ENCODE results near the gene SF3A1. TPM values are rescaled to one million over a fixed set of nuclear protein-coding genes. Genes with fewer than 3 reads are reported as not detected.

The SF3A1 gene
- total and polyA plus RNA-seq, 3 donors from 2014 or later: 159 to 272 (median 174) TPM

DNA sequence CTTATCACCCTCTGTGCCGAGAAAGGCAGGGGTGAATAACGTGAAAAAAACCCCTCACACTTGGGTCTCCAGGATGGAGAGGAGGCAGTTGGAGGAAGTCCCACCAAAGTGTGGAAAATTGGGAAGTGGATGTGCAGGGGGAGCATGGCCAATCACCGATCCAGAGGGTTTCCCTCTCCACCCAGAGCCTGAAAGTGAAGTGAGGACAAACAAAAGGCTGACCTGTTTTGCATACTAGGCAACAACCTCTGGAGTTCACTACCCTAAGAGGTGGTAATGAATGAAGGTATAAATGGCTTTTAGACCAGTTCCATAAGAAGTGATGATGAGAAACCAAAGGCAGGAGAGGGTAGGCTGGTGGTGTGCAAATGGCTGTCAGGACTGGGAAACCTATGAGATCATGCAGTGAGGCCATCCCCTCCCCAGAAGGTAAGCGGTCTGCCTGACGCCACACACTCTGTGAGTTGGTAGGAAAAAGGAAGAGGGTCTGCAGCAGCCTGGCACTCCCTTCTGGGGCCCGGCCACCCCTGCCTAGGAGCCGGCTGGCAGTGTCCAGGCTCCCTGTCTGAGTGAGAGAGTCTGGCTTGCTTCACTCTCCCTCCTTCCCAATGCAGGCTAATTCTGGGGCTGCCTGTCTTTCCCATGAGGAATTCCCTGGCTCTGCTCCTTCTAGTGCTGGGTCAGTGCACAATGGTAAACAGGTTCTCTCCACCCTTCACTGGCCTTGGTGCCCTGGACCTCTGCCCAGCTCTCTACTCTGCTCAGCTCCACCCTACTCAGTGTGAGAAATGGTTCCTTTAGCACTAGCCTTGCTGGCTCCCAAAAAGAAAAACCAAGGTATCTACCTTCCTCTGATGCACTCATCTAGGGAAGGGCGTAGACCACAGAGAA lies 45.6 kb downstream of the SF3A1 start:
- Histone ChIP-seq H3K27me3 (no peaks in the 10 kb centered on the region), H3K9me3 (no peaks in the 10 kb centered on the region), H3K27ac (peak overlapping the region; percentile 63 to 75), H3K4me3 (no peak overlapping the region), H3K36me3 (ENCODE audit: low read depth, missing control alignments) (no peaks in the 10 kb centered on the region), H3K4me1 (peaks cover 63% of the 10 kb centered on the region)
- intact Hi-C loops (cut with DNase I; ENCODE audit: low total_unique reads): no loop called here
- TF ChIP-seq POLR2A (IDR thresholded peaks at IDR 0.05): no peak
- WGBS, 2 donors: 51 to 66% methylated on average over 8 of the region's 8 CpGs
- peak; percentile 91 for DNase-seq

GRCh38 chr22:30309951-30310741 lies 46.5 kb downstream of the SF3A1 start:
- no peaks in the 10 kb centered on the region for H3K9me3 ChIP-seq
- H3K36me3 ChIP-seq (ENCODE audit: low read depth, missing control alignments): no peaks in the 10 kb centered on the region
- intact Hi-C loops (cut with DNase I; ENCODE audit: low total_unique reads): no loop called here
- no peak overlapping the region for H3K4me3 ChIP-seq
- DNase-seq: peak; percentile 33
- peak overlapping the region in 1 of 2 donors; percentile 75 for H3K27ac ChIP-seq
- TF ChIP-seq CTCF (IDR thresholded peaks at IDR 0.05): no peak
- TF ChIP-seq POLR2A (IDR thresholded peaks at IDR 0.05): no peak
- H3K4me1 ChIP-seq: peaks cover 73% of the 10 kb centered on the region
- 67 to 85% methylated on average over 5 to 7 of the region's 7 CpGs for WGBS, 2 donors
- H3K27me3 ChIP-seq: no peaks in the 10 kb centered on the region

DNA sequence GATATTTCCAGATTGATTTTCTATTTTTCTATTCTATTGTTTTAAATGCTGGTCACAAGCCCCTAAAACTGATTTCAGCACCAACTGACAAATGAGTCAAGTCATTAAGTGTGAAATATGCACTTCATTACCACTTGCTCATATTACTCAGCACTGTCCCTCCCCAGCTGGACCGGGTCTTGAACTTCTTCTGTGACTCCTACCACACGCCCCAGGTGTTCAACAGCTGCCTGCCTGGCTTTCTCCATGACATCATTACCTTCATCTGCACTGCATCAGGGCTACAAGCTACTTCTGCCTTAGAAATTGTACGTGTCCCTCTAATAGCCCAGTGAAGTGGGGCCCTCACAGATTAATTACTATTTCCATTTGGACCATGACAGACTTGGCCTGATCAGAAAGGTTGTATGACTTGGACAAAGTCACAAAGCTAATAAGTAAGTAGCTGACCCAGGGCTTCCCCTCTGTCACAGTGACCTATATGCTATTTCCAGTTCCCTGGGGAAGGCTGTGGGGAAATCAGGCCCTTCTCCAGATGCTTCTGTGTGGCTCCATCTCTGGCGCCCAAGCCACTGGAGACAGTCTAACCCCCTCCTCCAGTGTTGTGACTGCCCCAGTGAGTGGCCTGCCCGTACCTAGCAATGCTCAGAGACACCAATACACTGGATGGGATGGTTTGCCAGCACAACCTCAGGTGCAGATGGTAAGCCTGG lies 48.0 kb downstream of the SF3A1 start:
- intact Hi-C loops (cut with DNase I; ENCODE audit: low total_unique reads): no loop called here
- peaks cover 75% of the 10 kb centered on the region for H3K4me1 ChIP-seq
- TF ChIP-seq CTCF (IDR thresholded peaks at IDR 0.05) (no peak), POLR2A (IDR thresholded peaks at IDR 0.05) (no peak)

GRCh38 chr22:30308093-30308492 lies 48.6 kb downstream of the SF3A1 start:
- TF ChIP-seq CTCF (IDR thresholded peaks at IDR 0.05) (no peak), POLR2A (IDR thresholded peaks at IDR 0.05) (no peak)
- Histone ChIP-seq H3K4me1 (peaks cover 77% of the 10 kb centered on the region), H3K9me3 (no peaks in the 10 kb centered on the region), H3K27me3 (no peaks in the 10 kb centered on the region), H3K27ac (no peak overlapping the region), H3K4me3 (no peak overlapping the region), H3K36me3 (ENCODE audit: low read depth, missing control alignments) (no peaks in the 10 kb centered on the region)
- DNase-seq: no peak
- intact Hi-C loops (cut with DNase I; ENCODE audit: low total_unique reads): no loop called here
- 78 to 83% methylated on average over 2 of the region's 2 CpGs for WGBS, 2 donors

More for the DNA sequence above, 48.0 kb downstream of the SF3A1 start:
- H3K27ac ChIP-seq: no peak overlapping the region
- no peaks in the 10 kb centered on the region for H3K9me3 ChIP-seq
- H3K36me3 ChIP-seq (ENCODE audit: low read depth, missing control alignments): no peaks in the 10 kb centered on the region
- no peaks in the 10 kb centered on the region for H3K27me3 ChIP-seq
- 80 to 85% methylated on average over 4 to 5 of the region's 5 CpGs for WGBS, 2 donors
- no peak overlapping the region for H3K4me3 ChIP-seq
- no peak for DNase-seq

All from testis (tissue), 3 donors.